Measurements from ENCODE around the gene ROBO1. TPM values are rescaled to one million over a fixed set of nuclear protein-coding genes. Genes with fewer than 3 reads are reported as not detected.

ROBO1 gene
- total RNA-seq, 1 donor from 2014 or later: 7.1 TPM

DNA sequence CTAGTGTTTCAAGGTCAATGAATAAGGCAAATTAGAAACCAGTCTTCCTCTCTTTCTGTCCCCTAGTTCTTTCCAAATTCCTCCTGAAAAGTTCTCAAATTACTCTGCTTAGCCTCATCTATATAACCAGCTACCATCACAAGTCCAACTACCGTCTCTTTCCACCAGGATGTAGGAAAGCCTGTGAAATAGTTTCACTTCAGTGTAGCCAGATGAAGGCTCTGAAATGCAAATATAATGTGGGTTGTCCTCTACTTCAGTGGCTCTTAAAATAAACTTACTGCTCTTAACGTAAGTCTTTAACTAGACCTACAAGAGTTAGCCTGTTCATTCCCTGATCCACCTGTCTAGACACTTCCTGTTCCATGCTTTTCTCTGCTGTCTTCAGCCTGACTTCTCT lies 827.7 kb downstream of the ROBO1 start:
- Histone ChIP-seq H3K9me3 (replicated peaks) (peaks cover 31% of the 10 kb centered on the region), H3K4me1 (no peaks in the 10 kb centered on the region), H3K4me3 (no peak overlapping the region), H3K27me3 (ENCODE audit: low read depth) (no peaks in the 10 kb centered on the region), H3K36me3 (no peaks in the 10 kb centered on the region), H3K27ac (replicated peaks) (no peak overlapping the region)
- TF ChIP-seq, protein P1, sequence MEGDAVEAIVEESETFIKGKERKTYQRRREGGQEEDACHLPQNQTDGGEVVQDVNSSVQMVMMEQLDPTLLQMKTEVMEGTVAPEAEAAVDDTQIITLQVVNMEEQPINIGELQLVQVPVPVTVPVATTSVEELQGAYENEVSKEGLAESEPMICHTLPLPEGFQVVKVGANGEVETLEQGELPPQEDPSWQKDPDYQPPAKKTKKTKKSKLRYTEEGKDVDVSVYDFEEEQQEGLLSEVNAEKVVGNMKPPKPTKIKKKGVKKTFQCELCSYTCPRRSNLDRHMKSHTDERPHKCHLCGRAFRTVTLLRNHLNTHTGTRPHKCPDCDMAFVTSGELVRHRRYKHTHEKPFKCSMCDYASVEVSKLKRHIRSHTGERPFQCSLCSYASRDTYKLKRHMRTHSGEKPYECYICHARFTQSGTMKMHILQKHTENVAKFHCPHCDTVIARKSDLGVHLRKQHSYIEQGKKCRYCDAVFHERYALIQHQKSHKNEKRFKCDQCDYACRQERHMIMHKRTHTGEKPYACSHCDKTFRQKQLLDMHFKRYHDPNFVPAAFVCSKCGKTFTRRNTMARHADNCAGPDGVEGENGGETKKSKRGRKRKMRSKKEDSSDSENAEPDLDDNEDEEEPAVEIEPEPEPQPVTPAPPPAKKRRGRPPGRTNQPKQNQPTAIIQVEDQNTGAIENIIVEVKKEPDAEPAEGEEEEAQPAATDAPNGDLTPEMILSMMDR (IDR thresholded peaks at IDR 0.05; ENCODE audit: borderline replicate concordance): no peak
- intact Hi-C loops (cut with micrococcal nuclease): no loop called here
- DNase-seq: no peak

DNA sequence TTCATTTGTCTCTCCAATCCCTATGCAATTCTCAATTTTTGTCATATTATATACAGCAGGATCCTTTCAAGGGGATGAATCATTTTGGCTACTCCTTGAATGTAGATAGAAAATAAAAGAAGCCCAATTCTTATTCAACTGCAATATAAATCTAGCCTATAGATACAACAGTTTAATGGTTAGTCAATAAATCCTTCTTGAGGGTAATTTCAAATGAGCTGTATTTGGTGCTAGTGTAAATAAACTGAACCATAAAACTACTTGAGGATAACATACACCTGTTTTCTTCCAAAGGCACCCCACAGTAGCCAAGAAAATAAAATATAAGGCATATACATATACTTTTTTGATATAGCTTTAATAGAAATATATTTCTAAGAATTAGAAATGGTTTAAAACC lies 830.3 kb downstream of the ROBO1 start:
- Histone ChIP-seq H3K27me3 (ENCODE audit: low read depth) (no peaks in the 10 kb centered on the region), H3K4me1 (no peaks in the 10 kb centered on the region), H3K4me3 (no peak overlapping the region), H3K27ac (replicated peaks) (no peak overlapping the region), H3K36me3 (no peaks in the 10 kb centered on the region), H3K9me3 (replicated peaks) (peaks cover 7% of the 10 kb centered on the region)
- DNase-seq: no peak
- intact Hi-C loops (cut with micrococcal nuclease): no loop called here
- TF ChIP-seq, protein P1 (IDR thresholded peaks at IDR 0.05; ENCODE audit: borderline replicate concordance): no peak

DNA sequence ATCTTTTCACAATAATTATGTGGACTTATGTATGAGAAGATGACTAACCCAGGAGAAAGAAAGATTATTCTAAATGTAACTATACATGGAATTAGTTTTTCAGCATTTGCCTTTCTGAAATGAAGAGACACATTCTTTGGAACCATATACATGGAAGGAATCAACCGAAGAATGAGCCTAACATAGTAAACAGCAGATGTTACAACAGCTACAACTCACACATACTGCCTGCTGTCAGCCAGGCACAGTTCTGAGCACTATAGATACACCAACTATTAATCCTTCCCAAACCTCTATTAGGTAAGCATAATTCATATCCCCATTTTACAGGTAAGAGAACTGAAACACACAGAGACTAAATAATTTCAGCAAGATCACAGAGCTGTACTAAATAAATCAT lies 840.0 kb downstream of the ROBO1 start:
- Histone ChIP-seq H3K36me3 (no peaks in the 10 kb centered on the region), H3K4me1 (no peaks in the 10 kb centered on the region), H3K27ac (replicated peaks) (no peak overlapping the region), H3K9me3 (replicated peaks) (no peaks in the 10 kb centered on the region), H3K4me3 (no peak overlapping the region), H3K27me3 (ENCODE audit: low read depth) (no peaks in the 10 kb centered on the region)
- intact Hi-C loops (cut with micrococcal nuclease): no loop called here
- TF ChIP-seq, protein P1 (IDR thresholded peaks at IDR 0.05; ENCODE audit: borderline replicate concordance): no peak
- DNase-seq: no peak

DNA sequence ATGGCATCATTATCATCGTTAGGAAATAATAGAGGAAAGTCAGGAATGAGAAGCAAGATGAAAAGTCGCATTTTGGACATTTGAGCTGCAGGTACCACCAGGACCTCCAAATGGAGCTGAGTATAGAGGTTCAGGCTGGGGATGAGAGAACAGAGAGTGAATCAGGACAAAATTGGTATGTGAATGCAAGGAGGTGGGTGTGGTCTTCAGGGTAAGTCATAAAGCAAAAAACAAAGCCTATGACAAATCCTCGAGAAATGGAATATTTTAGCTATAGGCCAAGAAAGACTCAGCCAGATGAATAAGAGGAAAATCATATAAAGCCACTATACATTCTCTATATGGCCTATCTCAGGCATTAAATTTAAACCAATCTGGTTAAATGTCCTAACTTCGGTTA lies 841.3 kb downstream of the ROBO1 start:
- no peak for DNase-seq
- H3K36me3 ChIP-seq: no peaks in the 10 kb centered on the region
- H3K4me3 ChIP-seq: no peak overlapping the region
- intact Hi-C loops (cut with micrococcal nuclease): no loop called here
- no peaks in the 10 kb centered on the region for H3K27me3 ChIP-seq (ENCODE audit: low read depth)
- no peaks in the 10 kb centered on the region for H3K9me3 ChIP-seq (replicated peaks)
- TF ChIP-seq, protein P1 (IDR thresholded peaks at IDR 0.05; ENCODE audit: borderline replicate concordance): no peak
- no peaks in the 10 kb centered on the region for H3K4me1 ChIP-seq
- no peak overlapping the region for H3K27ac ChIP-seq (replicated peaks)

DNA sequence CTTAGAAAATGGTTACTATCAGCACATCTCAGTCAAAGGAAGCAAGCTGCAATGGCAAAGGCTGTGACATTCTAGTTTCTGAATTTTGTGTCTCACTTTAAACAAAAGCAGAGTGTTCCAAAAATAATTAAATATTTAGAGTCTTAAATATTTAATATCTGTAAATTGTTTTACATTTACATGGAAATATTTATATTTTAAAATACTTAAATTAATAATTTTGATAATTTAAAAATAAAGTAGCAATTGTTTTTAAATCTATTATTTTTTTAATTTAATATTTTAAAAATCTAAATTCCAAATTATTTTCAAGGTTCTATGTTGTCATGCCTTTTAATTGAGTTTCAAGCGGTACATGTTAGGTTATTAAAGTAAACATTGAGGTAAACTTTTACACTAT lies 843.1 kb downstream of the ROBO1 start:
- TF ChIP-seq, protein P1 (IDR thresholded peaks at IDR 0.05; ENCODE audit: borderline replicate concordance): no peak
- H3K27me3 ChIP-seq (ENCODE audit: low read depth): no peaks in the 10 kb centered on the region
- no peaks in the 10 kb centered on the region for H3K36me3 ChIP-seq
- intact Hi-C loops (cut with micrococcal nuclease): no loop called here
- no peak overlapping the region for H3K27ac ChIP-seq (replicated peaks)
- H3K4me1 ChIP-seq: no peaks in the 10 kb centered on the region
- no peak for DNase-seq
- no peak overlapping the region for H3K4me3 ChIP-seq
- H3K9me3 ChIP-seq (replicated peaks): no peaks in the 10 kb centered on the region

All from left ventricle myocardium inferior (tissue), 1 donor.